HUES6 (cell line): ENCODE data around the gene MYO18B.

Source experiments
- H3K27ac ChIP-seq: 2 replicates; pipeline ENCODE4 v1.7.0; 2013; ENCODE audit warnings: low read depth, mild to moderate bottlenecking, low read length, inconsistent platforms
- H3K27me3 ChIP-seq: 2 replicates; pipeline ENCODE4 v1.6.1; 2013; ENCODE audit warnings: low read length; ENCODE audit not compliant: control insufficient read depth, insufficient read depth
- H3K36me3 ChIP-seq: 2 replicates; pipeline ENCODE4 v1.6.1; 2013; ENCODE audit warnings: low read length; ENCODE audit not compliant: control insufficient read depth, insufficient read depth
- H3K4me1 ChIP-seq: 2 replicates; pipeline ENCODE4 v1.6.1; 2013; ENCODE audit warnings: low read length; ENCODE audit not compliant: control insufficient read depth, insufficient read depth
- H3K4me3 ChIP-seq: 2 replicates; pipeline ENCODE4 v1.5.1; 2013; ENCODE audit warnings: low read depth, low read length
- H3K9ac ChIP-seq: one replicate; pipeline ENCODE4 v1.6.1; 2013; ENCODE audit warnings: mild to moderate bottlenecking, low read length
- H3K9me3 ChIP-seq: 2 replicates; pipeline ENCODE4 v1.6.1; 2013; ENCODE audit warnings: low read depth, low read length; ENCODE audit not compliant: control insufficient read depth, insufficient read depth

MYO18B gene

GRCh38 chr22:25852223-25852622, 110.2 kb downstream of the MYO18B start:
- Histone ChIP-seq H3K36me3 (no peaks in the 10 kb centered on the region), H3K27me3 (no peaks in the 10 kb centered on the region), H3K9ac (no peak overlapping the region), H3K9me3 (no peaks in the 10 kb centered on the region), H3K27ac (no peak overlapping the region), H3K4me3 (no peak overlapping the region), H3K4me1 (no peaks in the 10 kb centered on the region)

- no peak overlapping the region for H3K27ac ChIP-seq
- H3K9ac ChIP-seq: no peak overlapping the region
- no peaks in the 10 kb centered on the region for H3K27me3 ChIP-seq
- no peak overlapping the region for H3K4me3 ChIP-seq
- H3K36me3 ChIP-seq: no peaks in the 10 kb centered on the region
- H3K4me1 ChIP-seq: no peaks in the 10 kb centered on the region
- no peaks in the 10 kb centered on the region for H3K9me3 ChIP-seq
Measured at GRCh38 chr22:25853078-25853477, 111.1 kb downstream of the MYO18B start.

- H3K4me1 ChIP-seq: no peaks in the 10 kb centered on the region
- no peak overlapping the region for H3K27ac ChIP-seq
- H3K9me3 ChIP-seq: no peaks in the 10 kb centered on the region
- no peak overlapping the region for H3K4me3 ChIP-seq
- H3K36me3 ChIP-seq: no peaks in the 10 kb centered on the region
- H3K9ac ChIP-seq: no peak overlapping the region
- no peaks in the 10 kb centered on the region; the same call in 1 of the 2 replicates for H3K27me3 ChIP-seq
Measured at GRCh38 chr22:25853501-25854284, 111.7 kb downstream of the MYO18B start.

GRCh38 chr22:25869771-25870170, 127.8 kb downstream of the MYO18B start:
- H3K36me3 ChIP-seq: no peaks in the 10 kb centered on the region
- H3K27me3 ChIP-seq: no peaks in the 10 kb centered on the region
- no peak overlapping the region for H3K4me3 ChIP-seq
- H3K9me3 ChIP-seq: no peaks in the 10 kb centered on the region
- no peak overlapping the region for H3K27ac ChIP-seq
- H3K4me1 ChIP-seq: no peaks in the 10 kb centered on the region
- no peak overlapping the region for H3K9ac ChIP-seq

- H3K4me3 ChIP-seq: no peak overlapping the region
- no peak overlapping the region for H3K27ac ChIP-seq
- no peaks in the 10 kb centered on the region for H3K9me3 ChIP-seq
- no peak overlapping the region for H3K9ac ChIP-seq
- no peaks in the 10 kb centered on the region for H3K27me3 ChIP-seq
- H3K4me1 ChIP-seq: no peaks in the 10 kb centered on the region
- H3K36me3 ChIP-seq: no peaks in the 10 kb centered on the region
Measured at GRCh38 chr22:25874327-25874726, 132.3 kb downstream of the MYO18B start.

GRCh38 chr22:25875461-25875860, 133.5 kb downstream of the MYO18B start:
- no peak overlapping the region for H3K4me3 ChIP-seq
- no peak overlapping the region for H3K27ac ChIP-seq
- H3K4me1 ChIP-seq: no peaks in the 10 kb centered on the region
- H3K9me3 ChIP-seq: no peaks in the 10 kb centered on the region
- no peak overlapping the region for H3K9ac ChIP-seq
- no peaks in the 10 kb centered on the region for H3K27me3 ChIP-seq
- no peaks in the 10 kb centered on the region for H3K36me3 ChIP-seq

GRCh38 chr22:25876871-25877270, 134.9 kb downstream of the MYO18B start:
- Histone ChIP-seq H3K4me3 (no peak overlapping the region), H3K9me3 (no peaks in the 10 kb centered on the region), H3K27me3 (no peaks in the 10 kb centered on the region), H3K36me3 (no peaks in the 10 kb centered on the region), H3K9ac (no peak overlapping the region), H3K27ac (no peak overlapping the region), H3K4me1 (no peaks in the 10 kb centered on the region)

- H3K9ac ChIP-seq: no peak overlapping the region
- H3K27ac ChIP-seq: no peak overlapping the region
- H3K4me1 ChIP-seq: no peaks in the 10 kb centered on the region
- no peaks in the 10 kb centered on the region for H3K36me3 ChIP-seq
- H3K9me3 ChIP-seq: no peaks in the 10 kb centered on the region
- H3K27me3 ChIP-seq: no peaks in the 10 kb centered on the region
- H3K4me3 ChIP-seq: no peak overlapping the region
Measured at GRCh38 chr22:25878933-25879332, 136.9 kb downstream of the MYO18B start.

GRCh38 chr22:25880524-25880923, 138.5 kb downstream of the MYO18B start:
- H3K4me3 ChIP-seq: no peak overlapping the region
- no peak overlapping the region for H3K27ac ChIP-seq
- H3K9me3 ChIP-seq: no peaks in the 10 kb centered on the region
- H3K4me1 ChIP-seq: no peaks in the 10 kb centered on the region
- no peak overlapping the region for H3K9ac ChIP-seq
- H3K27me3 ChIP-seq: no peaks in the 10 kb centered on the region
- H3K36me3 ChIP-seq: no peaks in the 10 kb centered on the region

- H3K27me3 ChIP-seq: 0 out of 2 replicates have a peak, but pooled peaks cover 2% of the 10 kb centered on the region
Measured at GRCh38 chr22:25881210-25881755, 139.3 kb downstream of the MYO18B start.

GRCh38 chr22:25882360-25882759, 140.4 kb downstream of the MYO18B start:
- Histone ChIP-seq H3K9me3 (no peaks in the 10 kb centered on the region), H3K27ac (no peak overlapping the region), H3K36me3 (no peaks in the 10 kb centered on the region), H3K4me1 (no peaks in the 10 kb centered on the region), H3K27me3 (0 out of 2 replicates have a peak, but pooled peaks cover 2% of the 10 kb centered on the region), H3K9ac (no peak overlapping the region), H3K4me3 (no peak overlapping the region)

More at GRCh38 chr22:25881210-25881755, 139.3 kb downstream of the MYO18B start:
- Histone ChIP-seq H3K27ac (no peak overlapping the region), H3K9me3 (no peaks in the 10 kb centered on the region), H3K9ac (no peak overlapping the region), H3K4me3 (no peak overlapping the region), H3K4me1 (no peaks in the 10 kb centered on the region), H3K36me3 (no peaks in the 10 kb centered on the region)
